Measurements from ENCODE around the gene FBLN7. TPM values are rescaled to one million over a fixed set of nuclear protein-coding genes. Genes with fewer than 3 reads are reported as not detected.

The FBLN7 gene
- total and polyA plus RNA-seq, 2 of the 8 experiments (the other 6 are each of a cell fraction or from before 2014, with no cell fraction given): 0.30 to 0.77 TPM

- Histone ChIP-seq H2AK5ac (ENCODE audit: low read depth, low read length) (no peak overlapping the region), H3K56ac (replicated peaks; ENCODE audit: insufficient read length, low read depth, low read length) (no peak overlapping the region), H3K79me1 (ENCODE audit: low read depth, low read length) (no peaks in the 10 kb centered on the region), H3K9ac (replicated peaks in 1 of 4; ENCODE audit: extremely low read depth in 1 of 4, low read depth in 3 of 4, low read length in 3 of 4) (no peak overlapping the region), H3K4me3 (ENCODE audit: extremely low read depth in 1 of 4, insufficient read depth in 2 of 4, low read depth in 3 of 4, low read length in 4 of 4) (no peak overlapping the region), H3K27ac (ENCODE audit: low read depth, low read length) (no peak overlapping the region), H3K27me3 (replicated peaks in 1 of 4; ENCODE audit: control insufficient read depth in 3 of 4, extremely low read depth in 1 of 4, insufficient read depth in 3 of 4, low read length in 3 of 4) (no peaks in the 10 kb centered on the region; a peak in 1 of 7 replicates), H3K23me2 (ENCODE audit: low read depth, low read length) (no peaks in the 10 kb centered on the region), H4K91ac (replicated peaks; ENCODE audit: insufficient read length, low read length) (no peak overlapping the region), H2BK12ac (ENCODE audit: low read depth, low read length) (no peak overlapping the region), H3K4ac (replicated peaks; ENCODE audit: insufficient read length, low read depth, low read length) (no peak overlapping the region), H3K14ac (ENCODE audit: insufficient read length) (no peak overlapping the region), H3K4me2 (ENCODE audit: insufficient read depth in 1 of 2, low read depth in 2 of 2, low read length in 2 of 2) (no peak overlapping the region), H3K23ac (ENCODE audit: insufficient read length) (no peak overlapping the region), H4K5ac (ENCODE audit: insufficient read length, low read depth, low read length) (no peak overlapping the region), H3K9me3 (ENCODE audit: insufficient read depth in 2 of 2, low read depth in 1 of 2, low read length in 1 of 2) (no peaks in the 10 kb centered on the region), H4K8ac (ENCODE audit: extremely low read depth, insufficient read depth, low read length) (no peak overlapping the region), H2AFZ (ENCODE audit: low read length) (no peak overlapping the region), H2BK20ac (ENCODE audit: low read length) (no peak overlapping the region), H3K79me2 (ENCODE audit: control insufficient read depth in 1 of 2, insufficient read depth in 2 of 2, low read length in 2 of 2) (no peaks in the 10 kb centered on the region), H3K4me1 (replicated peaks in 1 of 4; ENCODE audit: control insufficient read depth in 3 of 4, insufficient read depth in 4 of 4, low read length in 3 of 4) (peaks cover 0 to 5% (median 2%) of the 10 kb centered on the region in 4 experiments; a peak in 3 of 7 replicates), H2BK15ac (ENCODE audit: low read length) (no peak overlapping the region), H2BK120ac (replicated peaks; ENCODE audit: low read depth, low read length) (no peak overlapping the region), H3K36me3 (ENCODE audit: control insufficient read depth in 2 of 4, insufficient read depth in 4 of 4, low read length in 3 of 4) (no peaks in the 10 kb centered on the region), H2BK5ac (ENCODE audit: low read depth, low read length) (no peak overlapping the region), H4K20me1 (replicated peaks in 1 of 2; ENCODE audit: control insufficient read depth in 1 of 2, insufficient read depth in 2 of 2, low read length in 2 of 2) (no peaks in the 10 kb centered on the region), H3K18ac (ENCODE audit: extremely low read depth, low read length) (no peak overlapping the region)
- CTCF ChIA-PET (ENCODE audit: partially characterized antibody): no interaction called here
- POLR2A ChIA-PET (ENCODE audit: partially characterized antibody): no interaction called here
- FAIRE-seq: no peak
- WGBS, 2 experiments (ENCODE audit: extremely low coverage in 1 of 2, insufficient coverage in 1 of 2, insufficient read length in 1 of 2, insufficient replicate concordance in 2 of 2, low coverage in 1 of 2, low lambda C conversion rate in 2 of 2, missing lambda C conversion rate in 1 of 2): 88% methylated on average over 2 of the region's 3 CpGs; no CpG with 5 or more reads in 1 of the 2 experiments
- no peak for DNase-seq (ENCODE audit: low read depth in 1 of 2, low spot score in 2 of 2)
- TF ChIP-seq ATF2 (IDR thresholded peaks at IDR 0.05; ENCODE audit: low read length) (no peak), EZH2 (IDR thresholded peaks at IDR 0.05; ENCODE audit: low read depth, low read length, severe bottlenecking) (no peak), EGR1 (IDR thresholded peaks at IDR 0.05; ENCODE audit: borderline replicate concordance, low read depth, low read length) (no peak), MAFK (IDR thresholded peaks at IDR 0.05; ENCODE audit: low read depth, low read length) (no peak), BCL11A (IDR thresholded peaks at IDR 0.05; ENCODE audit: low read depth in 2 of 2, low read length in 2 of 2) (no peak), GTF2F1 (IDR thresholded peaks at IDR 0.05; ENCODE audit: borderline replicate concordance, low read depth, low read length) (no peak), RAD21 (IDR thresholded peaks at IDR 0.05 in 1 of 2, conservative IDR thresholded peaks at IDR 0.05 in 1 of 2; ENCODE audit: low read depth in 2 of 2, low read length in 2 of 2) (no peak), SAP30 (IDR thresholded peaks at IDR 0.05; ENCODE audit: insufficient read depth, insufficient replicate concordance, low read length) (no peak), RFX5 (IDR thresholded peaks at IDR 0.05; ENCODE audit: borderline replicate concordance, low read depth, low read length) (no peak), SP2 (IDR thresholded peaks at IDR 0.05; ENCODE audit: low read length) (no peak), CHD2 (IDR thresholded peaks at IDR 0.05; ENCODE audit: low read length) (no peak), SRF (IDR thresholded peaks at IDR 0.05; ENCODE audit: low read depth, low read length) (no peak)
Observed at GRCh38 chr2:112157472-112157871, 19.3 kb downstream of the FBLN7 start.

Measured in H1 (cell line).